PC-9 (cell line): Measurements from ENCODE around the gene AUTS2.

ENCODE experiments used
- EZH2 ChIP-seq: fragments of 200-600 bp; sonication (generic); IDR thresholded peaks from 2 replicates; pipeline ENCODE4 v1.8.0; 2017; ENCODE audit warnings: antibody characterized with exemption, low read depth
- TF ChIP-seq, protein P1 (sequence below): fragments of 200-600 bp; sonication (generic); conservative IDR thresholded peaks from 2 replicates; pipeline ENCODE4 v1.6.1; 2017; ENCODE audit warnings: mixed run types, antibody characterized with exemption, mild to moderate bottlenecking, moderate library complexity

DNA sequence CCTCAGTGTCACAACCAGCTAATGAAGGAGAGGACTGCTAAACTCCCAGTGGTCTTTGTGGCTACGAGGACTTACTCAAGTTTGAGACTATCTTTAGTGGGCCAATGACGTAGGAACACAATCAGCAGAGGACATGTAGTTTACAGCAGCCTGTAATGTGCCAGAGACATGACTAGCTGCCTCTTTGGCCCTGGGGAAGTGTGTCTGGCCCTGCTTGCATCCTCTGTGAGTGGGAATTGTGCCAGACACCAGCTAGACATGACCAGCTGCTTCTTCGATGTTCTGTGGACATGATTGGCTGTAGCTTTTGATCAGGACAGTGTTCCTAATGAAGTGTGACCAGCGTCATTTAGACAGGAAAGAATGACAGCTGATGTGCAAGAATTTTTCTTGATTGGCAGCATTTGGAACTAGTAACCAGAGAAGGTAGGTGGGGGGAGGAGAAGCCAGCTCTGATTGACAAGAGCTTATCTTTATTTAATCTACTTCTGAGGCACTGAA, 141.7 kb downstream of the AUTS2 start:
- TF ChIP-seq, protein P1, sequence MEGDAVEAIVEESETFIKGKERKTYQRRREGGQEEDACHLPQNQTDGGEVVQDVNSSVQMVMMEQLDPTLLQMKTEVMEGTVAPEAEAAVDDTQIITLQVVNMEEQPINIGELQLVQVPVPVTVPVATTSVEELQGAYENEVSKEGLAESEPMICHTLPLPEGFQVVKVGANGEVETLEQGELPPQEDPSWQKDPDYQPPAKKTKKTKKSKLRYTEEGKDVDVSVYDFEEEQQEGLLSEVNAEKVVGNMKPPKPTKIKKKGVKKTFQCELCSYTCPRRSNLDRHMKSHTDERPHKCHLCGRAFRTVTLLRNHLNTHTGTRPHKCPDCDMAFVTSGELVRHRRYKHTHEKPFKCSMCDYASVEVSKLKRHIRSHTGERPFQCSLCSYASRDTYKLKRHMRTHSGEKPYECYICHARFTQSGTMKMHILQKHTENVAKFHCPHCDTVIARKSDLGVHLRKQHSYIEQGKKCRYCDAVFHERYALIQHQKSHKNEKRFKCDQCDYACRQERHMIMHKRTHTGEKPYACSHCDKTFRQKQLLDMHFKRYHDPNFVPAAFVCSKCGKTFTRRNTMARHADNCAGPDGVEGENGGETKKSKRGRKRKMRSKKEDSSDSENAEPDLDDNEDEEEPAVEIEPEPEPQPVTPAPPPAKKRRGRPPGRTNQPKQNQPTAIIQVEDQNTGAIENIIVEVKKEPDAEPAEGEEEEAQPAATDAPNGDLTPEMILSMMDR = no peak
- TF ChIP-seq EZH2 = no peak
